ENCODE measurements around the gene FOXD4.
"Not testable (repeated sequence)": the region's sequence is repeated elsewhere in the genome, so short reads cannot be mapped to it uniquely, and the experiment has no call there.

Gene FOXD4

GRCh38 chr9:90851-91250 is 27.4 kb downstream of the FOXD4 start:
- not testable (repeated sequence) for DNase-seq

GRCh38 chr9:88396-89037 is 29.7 kb downstream of the FOXD4 start:
- not testable (repeated sequence) for DNase-seq

GRCh38 chr9:87860-88259 is 30.4 kb downstream of the FOXD4 start:
- DNase-seq: not testable (repeated sequence)

GRCh38 chr9:87105-87504 is 31.1 kb downstream of the FOXD4 start:
- DNase-seq: not testable (repeated sequence)

- DNase-seq: not testable (repeated sequence)
Observed at GRCh38 chr9:86697-87096, 31.5 kb downstream of the FOXD4 start.

GRCh38 chr9:82932-83689 is 35.1 kb downstream of the FOXD4 start:
- not testable (repeated sequence) for DNase-seq

GRCh38 chr9:78333-78732 is 39.9 kb downstream of the FOXD4 start:
- DNase-seq: not testable (repeated sequence)

GRCh38 chr9:76389-76788 is 41.8 kb downstream of the FOXD4 start:
- DNase-seq: not testable (repeated sequence)

GRCh38 chr9:73900-74525 is 44.2 kb downstream of the FOXD4 start:
- not testable (repeated sequence) for DNase-seq

- peak; percentile 54 for DNase-seq
Observed at GRCh38 chr9:73076-73899, 44.9 kb downstream of the FOXD4 start.

All from right hindlimb (tissue), 1 donor.